ENCODE data around the gene TMEM131.

The TMEM131 gene

GRCh38 chr2:97988722-97989121, 7.0 kb downstream of the TMEM131 start:
- TF ChIP-seq CTCF (IDR thresholded peaks at IDR 0.05; ENCODE audit: low read depth, low read length) = no peak
- no peak for DNase-seq (ENCODE audit: extremely low read depth, low read depth)

DNA sequence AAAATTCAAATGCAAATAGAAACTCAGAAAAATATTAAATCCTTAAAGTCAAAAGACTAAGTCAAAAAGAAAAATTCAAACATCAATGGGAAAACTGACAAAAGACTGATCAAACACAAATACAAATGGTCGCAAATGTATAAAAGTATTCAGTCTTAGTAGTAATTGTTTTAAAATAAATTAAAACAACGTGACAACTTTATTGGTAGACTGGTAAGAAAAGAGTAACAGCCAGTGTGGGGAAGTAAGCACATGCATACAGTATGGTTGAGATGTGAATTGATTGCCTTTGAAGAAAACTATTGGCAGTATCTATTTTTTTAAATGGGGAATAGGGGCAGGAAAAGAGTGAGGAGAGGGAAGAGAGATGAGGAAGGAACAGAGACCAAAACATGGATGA, 9.8 kb downstream of the TMEM131 start:
- DNase-seq (ENCODE audit: extremely low read depth, low read depth) = no peak

DNA sequence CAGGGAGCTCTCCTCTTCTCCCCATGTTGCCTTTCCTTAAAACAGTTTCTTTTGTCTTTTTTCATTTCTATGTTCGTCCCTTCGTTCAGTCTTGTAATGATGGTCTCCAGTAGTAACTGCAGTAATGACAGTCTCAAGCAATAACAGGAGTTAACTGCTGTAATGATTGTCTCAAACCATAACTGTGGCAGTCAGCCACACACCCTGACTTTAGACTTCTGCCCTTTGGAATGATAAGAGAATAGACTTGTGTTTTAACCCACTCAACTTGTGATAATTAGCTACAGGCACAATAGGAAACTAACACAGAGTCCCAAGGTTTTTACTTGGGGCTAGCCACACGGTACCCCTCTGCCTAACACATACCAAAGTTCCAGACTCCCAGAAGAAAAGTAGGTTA, 12.1 kb downstream of the TMEM131 start:
- TF ChIP-seq CTCF (IDR thresholded peaks at IDR 0.05; ENCODE audit: low read depth, low read length) = no peak
- no peak for DNase-seq (ENCODE audit: extremely low read depth, low read depth)

More for the DNA sequence above, 9.8 kb downstream of the TMEM131 start:
- TF ChIP-seq CTCF (IDR thresholded peaks at IDR 0.05; ENCODE audit: low read depth, low read length) = no peak

- DNase-seq (ENCODE audit: extremely low read depth, low read depth) = no peak
- TF ChIP-seq CTCF (IDR thresholded peaks at IDR 0.05; ENCODE audit: low read depth, low read length) = no peak
These were observed 12.6 kb downstream of the TMEM131 start for GRCh38 chr2:97983134-97983533.

DNA sequence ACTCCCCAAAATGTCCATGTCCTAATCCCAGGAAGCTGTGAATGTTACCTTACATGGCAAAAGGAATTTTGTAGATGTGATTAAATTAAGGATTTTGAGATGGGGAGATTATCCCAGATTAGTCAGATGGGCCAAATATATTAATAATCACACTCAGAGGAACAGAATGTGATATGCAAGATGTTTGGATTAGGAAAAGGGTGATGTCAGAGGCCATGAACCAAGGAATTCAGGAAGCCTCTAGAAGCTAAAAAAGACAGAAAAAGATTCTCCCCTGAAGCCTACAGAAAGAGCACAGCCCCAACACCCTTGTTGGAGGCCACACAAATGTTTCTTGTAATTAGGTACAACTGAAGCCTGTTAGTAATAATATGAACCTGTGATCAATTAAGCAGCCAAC, 13.1 kb downstream of the TMEM131 start:
- no peak for DNase-seq (ENCODE audit: extremely low read depth, low read depth)
- TF ChIP-seq CTCF (IDR thresholded peaks at IDR 0.05; ENCODE audit: low read depth, low read length) = no peak

GRCh38 chr2:97981961-97982360, 13.8 kb downstream of the TMEM131 start:
- no peak for DNase-seq (ENCODE audit: extremely low read depth, low read depth)
- no peak for TF ChIP-seq CTCF (IDR thresholded peaks at IDR 0.05; ENCODE audit: low read depth, low read length)

DNA sequence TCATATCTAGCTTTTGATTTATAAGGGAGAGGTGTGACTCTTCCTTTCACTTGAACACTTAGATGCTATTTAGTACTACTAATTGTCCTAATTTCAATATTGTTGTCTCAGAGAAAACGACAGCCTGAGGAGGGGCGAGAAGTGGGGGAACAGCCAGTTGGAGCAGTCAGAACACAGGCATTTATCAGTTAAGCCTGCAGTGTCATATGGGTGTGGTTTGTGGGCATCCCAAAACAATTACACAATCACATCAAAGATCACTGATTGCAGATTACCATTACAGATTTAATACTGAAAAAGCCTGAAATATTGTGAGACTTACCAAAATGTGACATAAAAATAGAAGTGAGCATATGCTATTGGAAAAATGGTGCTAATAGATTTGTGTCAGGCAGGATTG, 15.8 kb downstream of the TMEM131 start:
- no peak for DNase-seq (ENCODE audit: extremely low read depth, low read depth)

More for the DNA sequence above, 15.8 kb downstream of the TMEM131 start:
- TF ChIP-seq CTCF (IDR thresholded peaks at IDR 0.05; ENCODE audit: low read depth, low read length) = no peak

Measured in AG09319 (cell line).